ENCODE data around the gene XYLT1.

XYLT1 gene

GRCh38 chr16:17348042-17348783 lies 122.5 kb downstream of the XYLT1 start:
- H3K27ac ChIP-seq: no peak overlapping the region
- no peak for TF ChIP-seq CTCF (IDR thresholded peaks at IDR 0.05)
- TF ChIP-seq ZFX (IDR thresholded peaks at IDR 0.05; ENCODE audit: borderline replicate concordance): no peak

DNA sequence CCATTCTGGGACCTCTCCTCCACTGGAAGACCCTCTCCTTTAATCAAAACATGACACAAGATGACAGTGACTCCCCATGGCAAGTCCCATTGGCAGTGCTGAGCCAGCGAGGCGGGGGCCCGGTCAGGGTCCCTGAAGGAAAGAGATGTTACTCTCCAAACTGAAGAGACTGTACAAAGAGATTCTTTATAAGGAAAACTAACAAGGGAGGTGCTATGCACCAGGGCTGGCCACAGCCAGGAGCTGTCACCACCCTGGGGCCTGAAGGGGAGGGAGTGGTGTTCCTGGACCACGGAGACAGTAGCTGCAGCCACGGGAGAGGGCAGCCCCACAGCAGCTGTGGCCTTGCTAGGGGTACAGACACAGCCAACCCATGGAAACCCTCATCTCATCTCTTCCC lies 123.1 kb downstream of the XYLT1 start:
- H3K27ac ChIP-seq: no peak overlapping the region
- TF ChIP-seq CTCF (IDR thresholded peaks at IDR 0.05): no peak
- no peak for TF ChIP-seq ZFX (IDR thresholded peaks at IDR 0.05; ENCODE audit: borderline replicate concordance)

GRCh38 chr16:17346621-17347569 lies 123.9 kb downstream of the XYLT1 start:
- H3K27ac ChIP-seq: no peak overlapping the region
- no peak for TF ChIP-seq CTCF (IDR thresholded peaks at IDR 0.05)
- no peak for TF ChIP-seq ZFX (IDR thresholded peaks at IDR 0.05; ENCODE audit: borderline replicate concordance)

- TF ChIP-seq CTCF (IDR thresholded peaks at IDR 0.05): no peak
- TF ChIP-seq ZFX (IDR thresholded peaks at IDR 0.05; ENCODE audit: borderline replicate concordance): no peak
- H3K27ac ChIP-seq: no peak overlapping the region
Measured at GRCh38 chr16:17345043-17345442, 125.7 kb downstream of the XYLT1 start.

GRCh38 chr16:17343728-17344127 lies 127.0 kb downstream of the XYLT1 start:
- TF ChIP-seq ZFX (IDR thresholded peaks at IDR 0.05; ENCODE audit: borderline replicate concordance): no peak
- TF ChIP-seq CTCF (IDR thresholded peaks at IDR 0.05): no peak
- H3K27ac ChIP-seq: no peak overlapping the region

DNA sequence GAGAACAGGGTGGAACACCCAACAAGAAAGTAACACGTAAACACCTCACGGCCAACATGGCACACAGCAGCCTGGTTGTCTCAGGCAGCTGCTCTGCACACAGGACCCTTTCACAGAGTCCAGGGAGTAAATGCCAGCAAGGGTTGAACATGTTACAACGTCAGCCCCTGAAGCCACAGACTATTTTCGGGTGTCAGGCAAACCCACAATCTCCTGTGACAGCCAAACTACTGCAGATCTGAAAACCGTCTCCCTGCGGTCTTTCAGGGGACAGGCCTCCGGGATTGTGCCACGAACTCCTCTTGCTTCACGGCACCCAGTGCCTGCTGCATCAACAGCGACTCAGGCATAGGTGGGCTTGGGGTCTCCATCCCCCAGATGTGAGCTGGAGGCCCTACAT lies 127.7 kb downstream of the XYLT1 start:
- TF ChIP-seq ZFX (IDR thresholded peaks at IDR 0.05; ENCODE audit: borderline replicate concordance): no peak
- TF ChIP-seq CTCF (IDR thresholded peaks at IDR 0.05): no peak
- H3K27ac ChIP-seq: no peak overlapping the region

DNA sequence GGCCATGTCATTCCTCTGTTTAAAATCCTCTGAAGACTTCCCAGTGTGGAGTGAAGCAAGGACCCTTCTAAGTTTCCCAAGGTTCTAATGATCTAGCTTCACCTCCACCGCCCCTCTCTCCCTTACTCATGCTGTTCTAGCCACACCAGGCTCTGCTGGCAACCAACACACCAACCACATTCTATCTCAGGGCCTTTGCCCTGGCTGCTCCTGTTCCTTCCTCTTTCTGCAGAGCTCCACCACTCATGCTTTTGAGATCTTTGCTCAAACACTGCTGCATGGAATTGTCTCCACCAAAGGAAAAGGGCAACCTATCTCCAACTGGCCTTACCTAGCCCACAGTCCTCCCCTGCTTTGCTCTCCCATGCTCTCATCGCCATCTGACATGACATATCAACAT lies 128.7 kb downstream of the XYLT1 start:
- no peak for TF ChIP-seq CTCF (IDR thresholded peaks at IDR 0.05)
- no peak for TF ChIP-seq ZFX (IDR thresholded peaks at IDR 0.05; ENCODE audit: borderline replicate concordance)
- no peak overlapping the region for H3K27ac ChIP-seq
